Skeletal muscle tissue (tissue), 4 donors: Measurements from ENCODE around the gene ATL3. TPM values are rescaled to one million over a fixed set of nuclear protein-coding genes. Genes with fewer than 3 reads are reported as not detected.
"Not testable (repeated sequence)": the region's sequence is repeated elsewhere in the genome, so short reads cannot be mapped to it uniquely, and the experiment has no call there.

Source experiments
- H3K27ac ChIP-seq: one replicate; pipeline ENCODE4 v1.7.0; 2013; ENCODE audit warnings: mild to moderate bottlenecking, low read depth, low read length, inconsistent platforms
- H3K27me3 ChIP-seq, 3 donors: one replicate each; pipeline ENCODE4 v1.7.0; 2013; ENCODE audit warnings: low read length in 3 of 3; ENCODE audit not compliant: control insufficient read depth in 3 of 3, insufficient read depth in 3 of 3
- H3K36me3 ChIP-seq, 3 donors: one replicate each; pipeline ENCODE4 v1.7.0; 2013; ENCODE audit warnings: low read length in 3 of 3; ENCODE audit not compliant: control insufficient read depth in 3 of 3, insufficient read depth in 3 of 3
- H3K4me1 ChIP-seq, 3 donors: one replicate each; pipeline ENCODE4 v1.7.0; 2013; ENCODE audit warnings: low read length in 3 of 3, mild to moderate bottlenecking in 3 of 3; ENCODE audit not compliant: control insufficient read depth in 3 of 3, insufficient read depth in 3 of 3
- H3K4me3 ChIP-seq, 3 donors: one replicate each; pipeline ENCODE4 v1.7.0; 2013; ENCODE audit warnings: low read length in 3 of 3
- H3K9ac ChIP-seq, 3 donors: one replicate each; pipeline ENCODE4 v1.7.0; 2013; ENCODE audit warnings: low read length in 3 of 3, mild to moderate bottlenecking in 3 of 3, moderate library complexity in 2 of 3, low read depth in 1 of 3
- H3K9me3 ChIP-seq, 3 donors: one replicate each; pipeline ENCODE4 v1.7.0; 2013; ENCODE audit warnings: low read length in 3 of 3; ENCODE audit not compliant: control insufficient read depth in 3 of 3
- total RNA-seq: library from RNA; depleted of rRNA; stranded (reverse); fragments of >200 nt; gene quantifications from one replicate; pipeline ENCODE4 v1.2.3, GENCODE V29; 2014
- donor health status: Osteomylitis.

Gene ATL3
- total RNA-seq, 1 donor from 2014 or later = 40.2 TPM

DNA sequence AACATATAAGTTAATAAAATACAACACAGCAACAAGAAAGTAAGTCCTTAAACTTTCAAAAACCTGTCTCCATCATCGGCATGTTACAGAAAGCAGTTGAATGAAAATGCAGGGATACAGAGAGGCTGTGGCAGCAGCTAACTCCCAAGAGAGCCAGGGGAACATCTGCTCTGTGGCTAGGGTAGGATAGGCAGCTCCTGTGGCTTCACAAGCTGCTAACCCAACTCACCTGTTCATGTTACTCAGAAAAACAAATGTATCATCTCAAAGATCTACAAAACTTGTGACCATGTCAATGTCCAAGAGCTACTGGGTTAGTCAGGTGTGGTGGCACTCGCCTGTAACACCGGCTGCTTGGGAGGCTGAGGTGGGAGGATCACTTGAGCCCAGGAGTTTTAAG is 41.8 kb downstream of the ATL3 start:
- Histone ChIP-seq H3K36me3 (peaks cover 19 to 40% (median 38%) of the 10 kb centered on the region in 3 donors), H3K27me3 (no peaks in the 10 kb centered on the region), H3K4me1 (no peaks in the 10 kb centered on the region), H3K9me3 (no peaks in the 10 kb centered on the region), H3K9ac (no peak overlapping the region), H3K4me3 (no peak overlapping the region), H3K27ac (no peak overlapping the region)

DNA sequence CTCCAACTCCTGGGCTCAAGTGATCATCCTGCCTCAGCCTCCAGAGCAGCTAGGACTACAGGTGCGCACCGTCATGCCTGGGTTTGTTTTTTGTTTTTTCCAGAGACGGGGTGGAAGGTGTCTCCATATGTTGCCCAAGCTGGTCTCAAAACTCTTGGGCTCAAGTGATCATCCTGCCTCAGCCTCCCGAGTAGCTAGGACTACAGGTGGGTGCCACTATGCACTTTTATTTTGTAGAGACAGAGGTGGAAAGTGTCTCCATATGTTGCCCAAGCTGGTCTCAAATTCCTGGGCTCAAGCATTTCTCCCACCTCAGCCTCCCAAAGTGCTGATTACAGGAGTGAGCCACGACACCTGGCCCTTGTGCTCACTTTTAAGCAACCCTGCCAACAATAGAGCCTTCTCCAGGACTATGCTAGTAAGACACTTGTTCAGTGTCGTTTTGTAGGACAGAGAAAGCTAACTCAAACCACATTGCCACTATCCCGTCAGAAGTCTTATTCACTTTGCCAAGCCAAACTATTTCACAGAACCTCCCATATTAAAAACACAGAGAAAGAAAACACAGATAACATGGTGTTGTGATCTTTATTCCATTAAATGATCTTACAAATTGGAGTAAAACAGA is 47.5 kb downstream of the ATL3 start:
- H3K27me3 ChIP-seq = no peaks in the 10 kb centered on the region
- no peak overlapping the region for H3K27ac ChIP-seq
- no peak overlapping the region for H3K4me3 ChIP-seq
- H3K4me1 ChIP-seq = peaks cover 6 to 20% (median 11%) of the 10 kb centered on the region in 3 donors
- H3K36me3 ChIP-seq = peaks cover 3 to 8% (median 5%) of the 10 kb centered on the region in 3 donors
- no peaks in the 10 kb centered on the region for H3K9me3 ChIP-seq
- peak overlapping the region in 1 of 3 donors; percentile 53 for H3K9ac ChIP-seq

DNA sequence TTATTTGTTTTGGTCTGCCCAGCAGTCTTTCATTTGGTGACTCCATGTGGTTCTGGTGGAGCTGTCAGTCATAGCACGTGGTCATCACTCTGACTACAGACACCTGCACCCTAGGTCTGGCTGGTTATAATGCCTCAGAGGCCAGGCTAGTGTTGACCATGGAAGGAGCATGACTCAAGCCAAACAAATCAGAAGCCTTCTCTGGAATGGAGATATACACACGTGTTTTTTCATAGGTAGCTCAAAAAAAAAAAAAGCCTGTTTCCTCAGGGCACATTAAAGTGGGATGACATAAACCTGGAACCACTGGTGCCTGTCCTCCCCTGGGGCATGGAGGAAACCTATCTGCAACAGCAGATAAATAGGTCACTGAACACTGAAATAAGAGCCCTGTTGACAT is 48.9 kb downstream of the ATL3 start:
- H3K9me3 ChIP-seq = no peaks in the 10 kb centered on the region
- no peak overlapping the region for H3K4me3 ChIP-seq
- H3K27me3 ChIP-seq = no peaks in the 10 kb centered on the region
- H3K36me3 ChIP-seq = no peaks in the 10 kb centered on the region
- no peak overlapping the region for H3K9ac ChIP-seq
- no peak overlapping the region for H3K27ac ChIP-seq
- H3K4me1 ChIP-seq = peaks cover 6 to 20% (median 11%) of the 10 kb centered on the region in 3 donors

DNA sequence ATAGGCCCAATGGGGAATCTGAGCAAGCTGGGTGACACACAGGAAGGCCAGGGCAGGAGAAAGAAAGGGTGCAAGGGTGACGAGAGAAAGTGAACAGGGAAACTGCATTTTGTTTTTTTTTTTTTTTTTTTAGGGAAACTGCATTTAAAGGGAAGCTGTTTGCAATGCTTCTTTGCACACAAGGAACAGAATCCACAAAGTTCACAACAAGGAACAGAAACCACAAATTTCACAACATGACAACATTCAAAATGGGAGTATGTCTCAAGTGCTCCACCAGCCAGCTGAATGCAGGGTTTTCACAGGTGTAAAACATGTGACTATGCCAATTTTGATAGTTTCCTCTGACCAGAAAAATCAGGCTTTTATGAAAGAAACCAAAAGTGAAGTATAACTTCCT is 50.1 kb downstream of the ATL3 start:
- Histone ChIP-seq H3K4me1 (peaks cover 6 to 20% (median 11%) of the 10 kb centered on the region in 3 donors), H3K36me3 (no peaks in the 10 kb centered on the region), H3K4me3 (no peak overlapping the region), H3K27me3 (no peaks in the 10 kb centered on the region), H3K27ac (no peak overlapping the region), H3K9ac (no peak overlapping the region), H3K9me3 (no peaks in the 10 kb centered on the region)

DNA sequence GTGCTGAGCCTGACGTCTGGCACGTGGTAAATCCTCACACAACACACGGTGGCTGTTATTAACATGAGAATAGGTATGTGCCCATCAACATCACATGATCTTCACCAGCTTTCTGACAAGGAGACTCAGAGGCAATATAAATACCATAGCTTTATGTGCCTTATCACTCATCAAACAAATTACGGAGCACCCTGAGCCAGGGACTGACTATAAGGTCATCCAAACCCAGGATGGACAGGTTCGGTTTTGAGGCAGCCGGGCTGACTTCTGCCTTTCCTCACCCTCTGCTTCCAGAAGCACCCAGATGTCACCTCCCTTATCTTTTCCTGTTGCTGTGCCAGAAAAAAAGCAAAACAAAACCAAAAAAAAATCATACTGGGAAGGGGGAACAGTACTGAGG is 51.2 kb downstream of the ATL3 start:
- H3K27me3 ChIP-seq = no peaks in the 10 kb centered on the region
- H3K9ac ChIP-seq = no peak overlapping the region
- no peak overlapping the region for H3K4me3 ChIP-seq
- H3K36me3 ChIP-seq = no peaks in the 10 kb centered on the region
- H3K9me3 ChIP-seq = no peaks in the 10 kb centered on the region
- peaks cover 6 to 20% (median 11%) of the 10 kb centered on the region in 3 donors for H3K4me1 ChIP-seq
- H3K27ac ChIP-seq = no peak overlapping the region

DNA sequence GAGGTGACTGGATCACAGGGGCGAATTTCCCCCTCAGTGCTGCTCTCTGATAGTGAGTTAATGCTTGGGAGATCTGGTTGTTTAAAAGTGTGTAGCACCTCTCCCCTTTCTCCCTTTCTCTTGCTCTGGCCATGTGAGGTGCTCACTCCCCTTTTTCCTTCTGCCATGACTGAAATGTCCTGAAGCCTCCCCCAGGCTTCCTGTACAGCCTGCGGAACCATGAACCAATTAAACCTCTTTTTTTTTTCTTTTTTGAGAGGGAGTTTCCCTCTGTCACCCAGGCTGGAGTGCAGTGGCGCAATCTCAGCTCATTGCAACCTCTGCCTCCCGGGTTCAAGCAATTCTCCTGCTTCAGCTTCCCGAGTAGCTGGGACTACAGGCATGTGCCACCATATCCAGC is 53.5 kb downstream of the ATL3 start:
- not testable (repeated sequence) for H3K9ac ChIP-seq, H3K9me3 ChIP-seq, H3K4me3 ChIP-seq, H3K27me3 ChIP-seq, H3K4me1 ChIP-seq, H3K36me3 ChIP-seq, H3K27ac ChIP-seq

DNA sequence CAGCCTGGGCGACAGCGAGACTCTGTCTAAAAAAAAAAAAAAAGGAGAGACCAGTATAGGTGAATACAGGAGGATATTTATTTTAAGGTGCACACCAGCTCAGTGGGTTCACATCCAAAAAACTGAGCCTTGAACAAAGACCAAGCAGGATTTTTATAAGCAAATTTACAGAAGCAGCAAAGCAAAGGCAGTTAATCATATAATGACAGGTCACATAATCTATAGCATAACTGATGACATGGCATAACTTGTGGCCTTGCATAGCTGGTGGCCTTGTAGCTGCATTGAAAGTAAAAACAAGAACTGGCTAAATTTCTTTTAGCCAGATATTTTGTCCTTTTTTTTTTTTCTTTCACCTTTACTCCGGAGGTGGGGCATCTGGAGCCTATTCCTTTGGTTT is 54.2 kb downstream of the ATL3 start:
- no peak overlapping the region for H3K4me3 ChIP-seq
- no peaks in the 10 kb centered on the region for H3K27me3 ChIP-seq
- no peaks in the 10 kb centered on the region for H3K36me3 ChIP-seq
- no peaks in the 10 kb centered on the region for H3K9me3 ChIP-seq
- no peak overlapping the region for H3K9ac ChIP-seq
- no peak overlapping the region for H3K27ac ChIP-seq
- peaks cover 0 to 3% (median 2%) of the 10 kb centered on the region in 3 donors for H3K4me1 ChIP-seq

DNA sequence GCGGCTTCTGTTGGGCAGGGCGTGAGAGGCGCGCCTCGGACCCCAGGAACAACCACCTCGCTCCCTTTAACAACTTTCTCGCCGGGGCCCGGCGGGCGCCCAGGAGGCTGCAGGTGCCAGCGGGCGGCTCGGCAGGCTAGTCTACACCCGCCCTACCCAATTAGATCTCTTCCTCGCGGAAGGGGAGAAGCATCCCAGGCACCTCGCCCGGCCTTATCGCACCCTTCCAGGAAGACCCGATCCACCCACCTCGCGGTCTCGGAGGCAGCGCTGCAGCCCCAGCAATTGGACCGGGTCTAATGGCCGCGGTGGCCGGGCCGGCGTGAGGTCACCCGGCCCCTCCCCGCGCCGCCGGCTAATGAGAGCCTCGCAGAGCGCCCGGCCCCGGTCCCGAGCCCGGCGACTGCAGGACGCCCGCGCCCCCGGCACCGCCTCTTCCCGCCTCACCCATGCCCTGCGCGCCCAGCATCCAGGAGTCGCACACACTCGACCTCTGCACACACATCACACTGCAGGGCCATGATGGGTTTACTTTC is 57.0 kb downstream of the ATL3 start, which contains the start of gene PLAAT3:
Gene PLAAT3 (minus strand): TSS at position 298 of the 536 bp plus-strand sequence. CDS start 419 bp downstream, outside the sequence.
- H3K9me3 ChIP-seq = no peaks in the 10 kb centered on the region
- H3K4me1 ChIP-seq = peaks cover 25 to 26% (median 26%) of the 10 kb centered on the region in 3 donors
- peak within 1 kb of the TSS; percentile 77 to 91 (median 82) for H3K4me3 ChIP-seq
- peak within 1 kb of the TSS; percentile 89 to 95 (median 92) for H3K9ac ChIP-seq
- H3K27me3 ChIP-seq = no peaks in the 10 kb centered on the region
- H3K36me3 ChIP-seq = no peaks in the 10 kb centered on the region
- H3K27ac ChIP-seq = peak within 1 kb of the TSS; percentile 98

DNA sequence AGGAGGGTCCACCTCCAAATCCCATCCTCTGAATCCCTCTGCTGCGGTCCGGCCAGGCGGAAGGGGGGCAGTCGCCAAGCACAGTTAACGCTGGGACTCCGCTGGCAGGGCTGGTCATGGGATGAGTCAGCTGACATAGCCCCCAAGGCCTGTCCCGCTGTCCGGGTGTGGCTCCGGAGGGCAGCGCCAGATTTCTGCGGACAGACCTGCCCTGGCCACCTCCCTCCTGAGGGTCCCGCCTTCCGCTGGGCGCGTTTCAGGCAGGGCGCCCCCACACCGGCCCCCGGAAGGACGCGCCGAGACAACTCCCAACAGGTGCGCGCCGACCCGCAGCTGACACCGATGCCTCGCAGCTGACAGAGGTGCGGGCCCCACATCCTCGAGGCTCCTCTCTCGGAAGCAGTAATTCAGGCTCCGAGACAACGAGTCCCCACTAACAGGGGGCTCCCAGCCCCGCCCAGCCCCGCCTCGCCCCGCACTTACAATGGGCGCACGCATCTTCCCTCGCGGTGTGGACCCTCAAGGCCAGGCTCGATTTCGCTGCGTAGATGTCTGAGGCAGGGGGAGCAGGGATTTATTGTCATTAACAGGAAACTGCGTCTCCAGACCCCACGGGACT is 57.5 kb downstream of the ATL3 start:
- peak overlapping the region; percentile 77 to 91 (median 82) for H3K4me3 ChIP-seq
- H3K27me3 ChIP-seq = no peaks in the 10 kb centered on the region
- peaks cover 30 to 32% (median 30%) of the 10 kb centered on the region in 3 donors for H3K4me1 ChIP-seq
- no peaks in the 10 kb centered on the region for H3K36me3 ChIP-seq
- H3K9ac ChIP-seq = peak overlapping the region; percentile 89 to 95 (median 92)
- H3K9me3 ChIP-seq = no peaks in the 10 kb centered on the region
- H3K27ac ChIP-seq = peak overlapping the region; percentile 98

DNA sequence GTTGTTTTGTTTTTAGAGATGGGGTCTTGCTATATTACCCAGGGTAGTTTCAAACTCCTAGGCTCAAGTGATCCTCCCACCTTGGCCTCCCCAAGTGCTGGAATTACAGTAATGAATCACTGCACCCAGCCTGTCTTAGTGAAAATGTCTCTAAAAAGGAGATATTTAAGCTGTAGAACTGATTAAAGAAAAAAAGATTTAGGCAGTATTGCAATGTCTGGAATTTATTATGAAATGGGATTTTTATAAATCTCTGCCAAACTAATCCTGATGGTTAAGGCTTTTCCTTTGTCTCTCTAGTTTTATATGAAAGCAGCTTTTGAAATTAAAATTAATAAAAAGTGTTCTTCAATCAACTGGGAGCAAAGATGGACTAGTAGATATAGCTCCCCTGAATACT is 59.0 kb downstream of the ATL3 start:
- Histone ChIP-seq H3K9ac (peak overlapping the region in 1 of 3 donors; percentile 92), H3K27me3 (no peaks in the 10 kb centered on the region), H3K4me3 (no peak overlapping the region), H3K36me3 (no peaks in the 10 kb centered on the region), H3K9me3 (no peaks in the 10 kb centered on the region), H3K27ac (peak overlapping the region; percentile 98), H3K4me1 (peaks cover 30 to 37% (median 32%) of the 10 kb centered on the region in 3 donors)
